Measurements from ENCODE around the gene ZNF398. TPM values are rescaled to one million over a fixed set of nuclear protein-coding genes. Genes with fewer than 3 reads are reported as not detected.
A peak's percentile ranks its signal among the peaks of the same experiment; 100 is the strongest.

ZNF398 gene
- total and polyA plus RNA-seq, 2 of the 13 experiments (the other 11 are each of a cell fraction or from before 2014, with no cell fraction given): 3.0 to 8.9 TPM

GRCh38 chr7:149125863-149126661 is 21.2 kb upstream of the ZNF398 start, which contains the start of gene ZNF425 (continued):
- TF ChIP-seq ARID5B (CRISPR knock-in tag; IDR thresholded peaks at IDR 0.05): peak; percentile 57
- TF ChIP-seq NFKB2 (CRISPR knock-in tag; IDR thresholded peaks at IDR 0.05; ENCODE audit: borderline replicate concordance): no peak
- peak; percentile 61 for TF ChIP-seq PAWR (CRISPR knock-in tag; IDR thresholded peaks at IDR 0.05; ENCODE audit: borderline replicate concordance)
- peak; percentile 97 for TF ChIP-seq ZNF143 (CRISPR knock-in tag; IDR thresholded peaks at IDR 0.05)
- peak; percentile 61; the same call in 1 of the 2 replicates for TF ChIP-seq ZNF703 (CRISPR knock-in tag; IDR thresholded peaks at IDR 0.05; ENCODE audit: borderline replicate concordance)
- TF ChIP-seq ZBTB25 (CRISPR knock-in tag; IDR thresholded peaks at IDR 0.05): peak; percentile 82; the same call in 1 of the 2 replicates
- no peak; the same call in 1 of the 2 replicates for TF ChIP-seq GATAD2A (CRISPR knock-in tag; IDR thresholded peaks at IDR 0.05)
- no peak for TF ChIP-seq FOXO4 (CRISPR knock-in tag; conservative IDR thresholded peaks at IDR 0.05)
- peak; percentile 94 for TF ChIP-seq ZNF468 (CRISPR knock-in tag; IDR thresholded peaks at IDR 0.05)
- no peak for TF ChIP-seq NBN (conservative IDR thresholded peaks at IDR 0.05)
- TF ChIP-seq ZNF704 (CRISPR knock-in tag; IDR thresholded peaks at IDR 0.05; ENCODE audit: borderline replicate concordance): no peak
- peak; percentile 50; the same call in 1 of the 2 replicates for TF ChIP-seq GTF3A (CRISPR knock-in tag; conservative IDR thresholded peaks at IDR 0.05)
